ENCODE results near the gene CKMT1B.
"Not testable (repeated sequence)": the region's sequence is repeated elsewhere in the genome, so short reads cannot be mapped to it uniquely, and the experiment has no call there.

The CKMT1B gene

DNA sequence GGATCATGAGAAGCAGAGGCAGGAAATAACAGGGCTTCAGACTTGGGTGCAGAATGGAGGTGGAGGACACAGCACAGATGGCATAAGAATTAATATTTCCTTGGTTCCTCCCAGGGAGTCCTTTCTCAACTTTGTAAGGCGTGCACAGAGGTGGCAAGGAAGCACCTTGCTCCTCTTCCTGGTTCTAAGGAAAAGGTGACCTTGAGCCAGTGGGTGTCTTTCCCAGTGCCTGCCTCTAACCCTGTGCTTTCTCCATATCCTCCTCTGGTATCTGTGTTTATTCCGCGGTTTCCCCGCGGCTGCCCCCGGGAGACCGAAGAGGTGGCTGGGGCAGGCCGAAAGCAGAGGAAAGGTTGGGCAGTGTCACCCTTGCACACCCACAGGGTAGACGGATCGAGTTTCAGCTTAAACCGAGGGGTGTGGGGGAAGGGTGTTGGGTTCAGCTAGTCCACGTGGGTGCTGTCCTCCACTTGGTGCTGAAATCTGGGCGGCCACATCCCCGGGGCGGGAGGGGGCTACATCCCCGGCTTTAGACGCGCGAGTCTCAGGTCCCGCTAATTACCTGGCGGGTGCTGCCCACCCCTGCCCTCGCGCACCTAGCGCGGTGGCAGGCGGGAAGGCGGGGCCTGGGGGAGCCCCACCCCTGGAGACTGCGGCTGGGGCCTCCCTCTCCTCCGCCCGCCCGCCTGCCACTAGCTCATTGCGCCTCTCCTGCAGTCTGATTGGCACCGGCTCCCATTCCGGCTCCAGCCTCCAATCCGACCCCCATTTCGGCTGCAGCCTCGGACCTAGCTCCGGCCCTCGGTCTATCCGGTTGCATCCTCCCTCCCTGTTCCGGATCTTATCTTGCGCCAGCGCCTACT is at the start of gene CKMT1B:
TSS of gene CKMT1B (plus strand) at position 700 of the 863 bp plus-strand sequence. CDS start 192 bp downstream, outside the sequence.
- DNase-seq, result not testable (repeated sequence)

DNA sequence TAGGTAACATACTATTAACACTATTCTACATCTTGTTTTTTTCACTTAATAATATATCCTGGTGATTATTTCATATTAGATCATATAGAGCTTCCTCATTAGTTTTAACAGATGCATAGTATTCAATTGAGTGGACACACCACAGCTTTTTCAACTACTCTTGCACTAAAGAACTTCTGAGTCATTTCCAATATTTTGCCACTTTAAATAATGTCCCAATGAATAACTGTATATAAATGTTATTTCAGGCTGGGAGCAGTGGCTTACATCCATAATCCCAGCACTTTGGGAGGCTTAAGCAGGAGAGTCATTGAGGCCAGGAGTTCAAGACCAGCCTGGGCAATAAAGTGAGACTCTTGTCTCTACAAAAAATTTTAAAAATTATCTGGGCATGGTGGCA is 49.6 kb upstream of the CKMT1B start:
- DNase-seq, result no peak

DNA sequence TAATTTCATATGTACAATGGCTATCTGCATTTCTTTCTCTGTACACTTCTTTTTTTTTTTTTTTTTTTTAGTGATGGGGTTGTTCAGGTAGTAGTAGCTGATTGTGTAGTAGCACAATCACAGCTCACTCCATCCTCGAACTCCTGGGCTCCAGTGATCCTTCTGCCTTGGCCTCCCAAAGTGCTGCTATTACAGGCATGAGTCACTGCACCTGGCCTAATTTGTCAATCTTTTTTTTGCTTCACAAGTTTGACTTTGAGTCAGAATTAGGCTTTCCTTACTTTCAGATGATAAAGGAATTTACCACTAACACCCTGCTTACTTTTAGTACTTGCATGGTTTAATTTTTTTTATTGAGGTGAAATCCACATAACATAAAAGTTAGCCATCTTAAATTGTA is 48.4 kb upstream of the CKMT1B start:
- no peak for DNase-seq

DNA sequence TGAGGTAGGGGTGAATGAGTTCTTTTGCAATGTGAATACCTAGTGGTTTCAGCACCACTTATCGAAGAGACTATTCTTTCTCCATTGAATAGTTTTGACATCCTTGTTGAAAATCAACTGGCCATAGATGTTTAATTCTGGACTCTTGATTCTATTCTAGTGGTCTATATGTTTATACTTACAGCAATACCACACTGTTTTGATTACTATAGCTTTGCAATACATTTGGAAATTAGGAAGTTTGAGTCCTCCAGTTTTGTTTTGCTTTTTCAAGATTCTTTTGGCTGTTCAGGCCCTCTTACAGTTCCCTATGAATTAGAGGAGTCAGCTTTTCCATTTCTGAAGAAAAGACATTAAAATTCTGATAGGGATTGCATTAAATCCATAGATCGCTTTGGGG is 46.3 kb upstream of the CKMT1B start:
- no peak for DNase-seq

DNA sequence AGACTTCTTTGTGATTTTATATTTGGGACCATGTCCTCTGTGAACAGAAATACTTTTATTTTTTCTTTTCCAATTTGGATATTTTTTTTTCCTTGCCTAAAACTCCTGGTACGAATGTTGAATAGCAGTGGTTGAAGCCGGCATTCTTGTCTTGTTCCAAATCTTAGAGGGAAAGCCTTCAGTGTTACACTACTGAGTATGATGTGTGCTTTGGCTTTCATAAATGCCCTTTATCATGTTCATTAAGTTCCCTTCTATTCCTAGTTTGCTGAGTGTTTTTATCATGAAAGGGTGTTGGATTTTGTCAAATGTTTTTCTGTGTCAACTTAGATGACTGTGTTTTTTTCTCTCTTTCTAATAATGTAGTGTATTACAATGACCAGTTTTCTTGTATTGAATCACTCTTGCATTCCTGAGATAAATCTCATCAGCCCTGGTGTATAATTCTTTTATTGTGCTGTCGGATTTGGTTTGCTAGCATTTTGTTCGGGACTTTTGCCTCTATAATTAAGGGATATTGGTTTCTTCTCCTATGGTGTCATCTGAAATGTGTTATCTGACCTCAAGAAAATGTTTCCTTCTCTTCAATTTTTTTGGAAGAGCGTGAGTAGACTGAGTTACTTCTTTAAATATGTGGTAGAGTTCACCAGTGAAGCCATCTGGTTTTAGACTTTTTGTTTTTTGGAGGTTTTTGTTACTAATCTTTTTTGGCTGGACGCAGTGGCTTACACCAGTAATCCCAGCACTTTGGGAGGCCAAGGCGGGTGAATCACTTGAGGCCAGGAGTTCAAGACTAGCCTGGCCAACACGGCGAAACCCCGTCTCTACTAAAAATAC is 43.1 kb upstream of the CKMT1B start:
- no peak for DNase-seq

DNA sequence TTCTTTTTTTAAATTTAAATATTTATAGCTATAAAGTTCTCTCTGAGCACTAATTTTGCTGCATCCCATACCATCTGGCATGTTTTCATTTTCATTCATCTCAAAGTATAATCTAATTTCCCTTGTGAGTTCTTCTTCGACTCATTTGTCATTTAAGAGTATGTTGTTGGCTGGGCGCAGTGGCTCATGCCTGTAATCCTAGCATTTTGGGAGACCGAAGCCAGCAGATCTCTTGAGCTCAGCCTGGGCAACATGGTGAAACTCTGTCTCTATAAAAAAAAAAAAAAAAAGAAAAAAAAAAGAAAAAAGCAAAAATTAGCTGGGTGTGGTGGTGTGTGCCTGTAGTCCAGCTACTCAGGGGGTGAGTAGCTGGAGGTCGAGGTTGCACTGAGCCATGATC is 41.6 kb upstream of the CKMT1B start:
- DNase-seq, result no peak

DNA sequence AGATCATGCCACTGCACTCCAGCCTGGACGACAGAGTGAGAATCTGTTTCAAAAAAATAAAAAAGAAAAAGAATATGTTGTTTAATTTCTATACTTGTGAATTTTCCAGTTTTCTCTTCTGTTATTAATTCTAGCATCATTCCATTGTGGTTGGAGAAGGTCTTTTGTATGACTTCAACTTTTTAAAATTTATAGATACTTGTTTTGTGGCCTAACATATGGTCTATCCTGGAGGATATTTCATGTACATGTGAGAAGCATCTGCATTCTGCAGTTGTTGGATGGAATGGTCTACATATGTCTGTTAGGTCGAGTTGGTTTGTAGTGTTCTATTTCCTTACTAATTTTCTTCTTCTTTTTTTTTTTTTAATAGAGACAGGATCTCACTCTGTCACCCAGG is 40.8 kb upstream of the CKMT1B start:
- DNase-seq, result no peak

DNA sequence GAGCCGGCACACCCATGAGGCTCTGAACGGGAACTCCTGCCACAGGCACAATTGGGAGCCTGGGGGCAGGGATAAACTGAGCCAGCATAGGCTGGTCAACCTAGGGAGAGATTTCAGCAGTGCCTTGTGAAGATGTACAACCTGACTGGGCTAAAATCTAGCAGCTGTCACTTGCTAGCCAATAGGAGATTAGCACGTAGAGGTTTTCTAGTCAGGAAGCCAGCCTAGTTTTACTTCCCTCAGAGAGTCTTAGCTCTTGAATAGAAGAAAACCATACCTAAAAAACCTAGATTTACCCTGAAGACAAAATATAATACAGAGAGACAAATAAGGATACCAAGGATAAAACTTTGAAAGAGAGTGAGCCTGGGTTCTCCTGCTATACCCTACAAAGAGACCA is 31.1 kb upstream of the CKMT1B start:
- not testable (repeated sequence) for DNase-seq

DNA sequence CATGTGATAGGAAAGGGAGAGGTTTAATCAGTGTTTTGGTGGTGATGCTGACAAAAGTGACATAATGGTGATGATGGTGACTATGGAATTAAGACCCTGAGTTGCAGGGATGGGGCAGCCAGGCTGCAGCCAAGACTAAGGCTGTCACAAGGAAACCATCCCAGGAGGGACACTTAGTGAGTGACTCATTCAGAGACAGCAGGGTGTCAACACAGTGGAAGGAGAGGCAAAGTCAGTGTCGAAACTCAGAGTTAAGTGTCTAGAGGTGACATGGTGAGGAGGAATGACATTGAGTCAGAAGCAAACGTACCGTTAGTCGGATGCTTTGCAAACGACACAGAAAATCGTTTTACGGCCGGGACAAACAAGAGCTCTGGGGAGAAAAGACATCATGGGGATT is 30.0 kb upstream of the CKMT1B start:
- DNase-seq, result not testable (repeated sequence)

DNA sequence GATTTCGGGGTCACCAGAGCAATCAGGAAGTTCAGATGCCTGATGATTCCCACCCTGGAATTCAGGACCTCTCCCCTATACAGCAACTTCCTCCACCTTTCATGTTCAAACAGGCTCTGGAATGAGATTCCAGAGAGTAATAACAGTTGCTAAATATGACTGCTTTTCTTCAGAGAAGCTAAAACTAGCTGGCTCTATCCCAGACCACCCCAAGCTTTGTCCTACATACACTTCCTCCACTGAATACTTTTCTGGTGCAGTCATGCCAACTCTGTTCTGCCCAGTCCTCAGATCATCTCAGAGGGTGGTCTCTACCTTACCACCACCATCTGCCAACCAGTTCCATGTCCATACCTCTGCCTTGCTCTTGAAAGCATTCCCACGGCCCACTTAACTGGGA is 27.2 kb upstream of the CKMT1B start:
- not testable (repeated sequence) for DNase-seq

DNA sequence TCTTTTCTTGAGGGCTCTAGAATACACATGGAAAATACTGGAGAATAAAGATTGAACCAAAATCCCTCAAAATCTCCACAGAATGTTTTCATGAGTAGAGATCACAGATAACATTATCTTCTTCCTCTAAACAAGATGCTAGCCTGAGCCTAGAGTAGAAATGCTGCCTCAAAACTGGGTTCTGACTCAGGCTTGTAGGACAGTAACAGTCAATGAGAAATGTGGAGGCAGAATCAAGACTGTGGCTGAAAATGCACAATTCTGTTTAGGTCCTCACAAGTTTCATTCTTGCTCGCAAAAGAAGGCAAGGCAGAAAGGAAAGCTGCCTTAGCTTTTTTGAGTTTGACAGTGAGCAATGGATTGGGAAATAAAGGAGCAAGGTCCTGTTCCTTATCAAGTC is 19.2 kb upstream of the CKMT1B start:
- DNase-seq, result not testable (repeated sequence)

DNA sequence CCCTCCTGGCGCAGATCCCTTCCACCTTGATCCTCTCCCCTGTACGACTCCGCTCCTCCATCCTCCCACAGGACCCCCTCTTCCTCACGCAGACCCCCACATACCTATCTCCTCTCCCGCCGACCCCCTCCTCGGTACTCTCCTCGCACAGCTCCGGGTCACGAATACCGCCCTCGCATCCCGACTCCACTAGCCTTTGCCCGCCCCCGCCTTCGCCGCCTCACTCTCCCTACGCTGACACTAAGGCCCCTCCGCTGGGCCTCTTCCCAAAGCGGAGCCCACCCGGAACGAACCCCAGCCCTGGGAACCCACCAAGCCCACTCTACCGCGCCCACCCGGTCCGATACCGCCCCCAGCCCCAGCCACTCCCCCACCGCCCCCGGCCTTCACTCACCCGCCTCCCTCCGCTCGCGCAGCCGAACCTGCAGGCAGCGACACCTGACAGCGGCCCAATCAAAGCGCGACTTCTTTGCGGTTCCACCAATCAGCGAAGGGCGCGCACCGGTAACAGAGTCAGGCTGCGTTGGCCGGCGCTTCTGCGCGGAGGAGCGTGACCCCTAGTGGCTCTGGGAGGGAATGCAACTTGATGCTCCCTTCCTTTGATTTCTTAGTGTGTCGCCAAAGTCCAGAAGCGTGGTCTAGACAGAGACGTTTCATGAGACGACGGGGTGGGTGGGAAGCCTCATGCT is 3.9 kb upstream of the CKMT1B start, which contains the start of gene PPIP5K1:
TSS of gene PPIP5K1 (minus strand) at position 431 of the 689 bp plus-strand sequence. CDS start 5,704 bp downstream, outside the sequence.
- DNase-seq, result not testable (repeated sequence)

DNA sequence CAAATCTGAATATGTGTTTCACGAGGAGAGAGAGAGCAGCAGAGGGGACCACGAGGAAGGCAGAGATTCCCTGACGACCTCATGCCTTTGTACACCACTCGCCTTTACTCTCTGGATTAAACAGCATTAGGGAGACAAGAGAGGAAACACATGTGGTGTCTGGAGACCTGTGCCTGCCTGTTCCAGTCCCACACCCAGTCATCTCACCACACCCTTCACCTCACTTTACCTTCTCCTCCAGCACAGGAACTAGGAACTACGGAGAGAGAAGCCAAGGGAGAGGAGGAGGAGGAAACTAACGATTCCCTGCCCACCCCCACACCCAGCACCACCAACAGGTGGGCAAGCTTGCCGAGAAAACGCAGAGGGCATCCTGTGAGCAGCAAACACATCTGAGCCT is 986 bp upstream of the CKMT1B start:
- not testable (repeated sequence) for DNase-seq

DNA sequence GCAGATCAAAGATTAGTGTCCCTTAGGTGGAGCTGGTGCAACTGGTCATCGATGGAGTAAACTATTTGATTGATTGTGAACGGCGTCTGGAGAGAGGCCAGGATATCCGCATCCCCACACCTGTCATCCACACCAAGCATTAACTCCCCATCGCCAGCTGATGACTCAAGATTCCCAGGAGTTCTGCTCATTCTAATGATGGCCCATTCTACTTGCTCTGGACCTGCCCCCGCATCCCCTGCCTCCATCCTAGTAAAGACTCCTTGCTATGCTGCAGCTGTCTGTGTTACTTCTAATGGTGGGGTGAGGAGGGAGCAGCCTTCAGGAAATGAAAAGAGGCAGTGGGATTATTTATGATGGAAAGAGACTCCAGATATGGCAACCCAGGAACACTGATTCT is 5.3 kb downstream of the CKMT1B start:
- not testable (repeated sequence) for DNase-seq

DNA sequence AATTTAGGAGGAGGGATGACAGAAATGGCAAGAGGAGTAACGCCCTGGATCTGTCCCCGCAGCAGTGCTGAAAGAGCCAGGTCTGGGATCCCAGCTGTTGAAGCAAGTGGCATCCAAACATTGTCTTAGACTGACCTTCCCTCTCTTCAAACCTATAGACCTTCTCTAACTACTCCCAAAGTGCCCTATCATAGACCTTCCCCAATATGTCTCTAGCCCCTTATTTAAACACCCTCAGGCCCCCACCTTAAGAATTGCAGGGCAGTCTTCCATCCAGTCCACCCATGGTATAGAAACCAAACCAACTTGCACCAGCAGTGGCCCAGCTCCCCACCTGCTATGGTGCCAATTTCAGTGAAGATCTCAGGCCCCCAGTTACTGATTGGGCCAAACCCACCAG is 6.4 kb downstream of the CKMT1B start:
- DNase-seq, result not testable (repeated sequence)

DNA sequence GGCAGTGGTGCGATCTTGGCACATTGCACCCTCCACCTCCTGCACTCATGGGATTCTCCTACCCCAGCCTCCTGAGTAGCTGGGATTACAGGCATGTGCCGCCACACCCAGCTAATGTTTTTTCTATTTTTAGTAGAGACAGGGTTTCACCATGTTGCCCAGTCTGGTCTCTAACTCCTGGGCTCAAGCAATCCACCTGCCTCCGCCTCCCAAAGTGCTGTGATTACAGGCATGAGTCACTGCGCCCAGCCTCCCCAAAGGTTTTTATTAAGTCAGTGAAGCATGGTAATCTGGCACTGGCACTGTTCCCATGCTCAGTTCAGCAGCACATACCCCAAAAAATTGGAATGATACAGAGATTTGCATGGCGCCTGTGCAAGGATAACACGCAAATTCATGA is 8.4 kb downstream of the CKMT1B start:
- DNase-seq, result not testable (repeated sequence)

DNA sequence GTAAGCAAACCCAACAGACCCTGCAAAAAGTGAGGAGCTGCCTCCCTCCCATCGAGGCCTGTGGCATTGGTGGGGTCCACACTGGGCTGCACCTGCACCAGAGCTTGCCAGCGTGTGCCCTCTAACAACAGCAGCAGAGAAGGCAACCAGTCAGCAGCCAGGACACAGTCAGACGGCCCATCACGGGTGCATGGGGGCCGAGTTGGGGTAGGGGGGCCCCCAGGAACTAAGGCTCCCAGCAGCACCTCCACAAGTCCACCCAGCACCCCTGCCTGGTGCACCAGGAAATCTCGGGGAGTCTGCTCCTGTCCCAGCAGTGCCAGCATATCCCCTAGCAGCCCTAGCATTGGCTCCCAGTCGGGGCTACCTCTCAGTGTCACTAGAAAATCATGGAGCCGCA is 23.9 kb downstream of the CKMT1B start:
- DNase-seq, result not testable (repeated sequence)

DNA sequence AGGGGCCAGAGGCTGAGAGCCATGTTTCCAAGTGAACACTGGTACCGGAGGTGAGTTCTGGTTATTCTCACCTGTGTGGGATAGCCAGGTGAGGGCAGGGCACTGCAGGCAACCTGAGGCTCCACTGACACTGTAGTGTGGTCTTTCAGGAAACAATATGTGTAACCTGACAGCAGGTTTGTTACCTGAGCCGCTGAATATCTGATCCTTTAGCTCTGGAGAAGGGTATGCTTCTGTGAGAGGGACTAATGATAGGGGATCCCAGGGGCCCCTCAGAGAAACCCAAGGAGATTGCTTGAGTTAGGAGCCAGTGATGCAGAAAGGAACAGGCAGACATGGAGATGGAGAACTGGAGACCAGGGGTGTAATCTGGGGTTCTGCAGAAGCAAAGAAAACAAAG is 24.9 kb downstream of the CKMT1B start, which contains the start of gene STRC:
TSS of gene STRC (minus strand) at position 101 of the 400 bp plus-strand sequence. CDS start at position 23, 78 bp downstream.
- DNase-seq, result not testable (repeated sequence)

DNA sequence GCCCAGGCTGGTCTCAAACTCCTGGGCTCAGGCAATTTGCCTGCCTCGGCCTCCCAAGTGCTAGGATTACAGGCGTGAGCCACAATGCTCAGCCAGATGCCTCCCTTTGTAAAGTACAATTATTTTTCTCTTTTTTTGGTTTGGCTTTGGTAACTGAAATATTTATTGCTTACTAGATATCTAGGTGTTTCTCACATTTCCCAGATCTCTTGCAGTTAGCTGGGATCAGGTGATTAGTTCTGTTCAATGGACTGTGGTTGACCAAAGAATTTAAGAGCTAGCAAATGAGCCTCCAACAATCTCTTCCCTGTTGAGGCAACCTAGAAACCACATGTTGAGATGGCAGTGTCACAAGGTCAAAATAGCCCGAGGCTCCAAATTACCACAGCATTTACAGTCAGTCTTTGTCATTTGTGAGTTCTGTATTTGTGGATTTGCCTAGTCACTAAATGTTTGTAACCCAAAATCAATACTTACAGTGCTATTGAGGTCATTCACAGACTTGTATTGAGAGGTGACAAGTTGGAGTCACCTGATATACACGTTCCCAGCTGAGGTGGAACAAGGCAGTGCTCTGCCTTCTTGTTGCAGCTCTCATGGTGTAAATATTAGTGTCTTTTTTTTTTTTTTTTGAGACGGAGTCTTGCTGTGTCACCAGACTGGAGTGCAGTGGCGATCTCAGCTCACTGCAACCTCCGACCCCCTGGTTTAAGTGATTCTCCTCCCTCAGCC is 28.4 kb downstream of the CKMT1B start:
- not testable (repeated sequence) for DNase-seq

DNA sequence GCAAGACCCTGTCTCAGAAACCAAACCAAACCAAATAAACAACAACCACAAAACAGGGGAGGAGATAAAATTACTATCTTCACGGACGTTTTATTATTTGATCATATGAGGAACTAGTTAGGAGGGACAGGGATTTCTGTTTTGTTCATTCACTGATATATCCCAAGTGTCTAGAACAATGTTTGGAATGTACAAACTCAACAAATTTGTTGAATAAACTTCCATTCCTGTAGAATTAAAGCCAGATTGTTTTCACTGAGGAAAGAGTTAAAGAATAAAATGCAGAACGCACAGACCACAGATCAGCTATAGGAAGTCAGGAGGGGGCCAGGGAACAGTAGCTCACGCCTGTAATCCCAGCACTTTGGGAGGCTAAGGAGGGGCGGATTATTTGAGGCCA is 31.3 kb downstream of the CKMT1B start:
- no peak for DNase-seq

DNA sequence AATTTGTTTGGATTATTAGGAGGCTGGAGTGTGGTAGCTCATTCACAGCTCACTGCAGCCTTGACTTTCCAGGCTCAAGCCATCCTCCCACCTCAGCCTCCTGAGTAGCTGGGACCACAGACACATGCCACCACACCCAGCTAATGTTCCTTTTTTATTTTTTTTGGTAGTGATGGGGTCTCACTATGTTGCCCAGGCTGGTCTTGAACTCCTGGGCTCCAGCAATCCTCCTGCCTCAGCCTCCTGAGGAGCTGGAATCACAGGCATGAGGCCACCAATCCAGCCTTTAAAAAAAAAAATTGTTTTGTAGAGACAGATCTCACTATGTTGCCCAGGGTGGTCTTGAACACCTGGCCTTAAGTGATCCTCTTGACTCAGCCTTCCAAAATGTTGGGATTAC is 33.1 kb downstream of the CKMT1B start:
- not testable (repeated sequence) for DNase-seq
